Measurements from ENCODE around the gene ZNF407.

GRCh38 chr18:75113455-75113854, 515.8 kb downstream of the ZNF407 start:
- TF ChIP-seq ZFP30 (CRISPR knock-in tag; IDR thresholded peaks at IDR 0.05): no peak
- no peak for TF ChIP-seq PATZ1 (CRISPR knock-in tag; IDR thresholded peaks at IDR 0.05; ENCODE audit: borderline replicate concordance)
- TF ChIP-seq POU6F1 (CRISPR knock-in tag; IDR thresholded peaks at IDR 0.05; ENCODE audit: borderline replicate concordance, low read depth): no peak
- no peak for TF ChIP-seq PPARA (CRISPR knock-in tag; IDR thresholded peaks at IDR 0.05; ENCODE audit: borderline replicate concordance)
- no peak for TF ChIP-seq CREB5 (CRISPR knock-in tag; IDR thresholded peaks at IDR 0.05; ENCODE audit: low read depth)
- no peak for TF ChIP-seq GLIS3 (CRISPR knock-in tag; IDR thresholded peaks at IDR 0.05)
- TF ChIP-seq SNAI2 (CRISPR knock-in tag; IDR thresholded peaks at IDR 0.05): no peak
- no peak for TF ChIP-seq ZFP3 (CRISPR knock-in tag; IDR thresholded peaks at IDR 0.05)
- TF ChIP-seq CSDC2 (CRISPR knock-in tag; IDR thresholded peaks at IDR 0.05): no peak
- TF ChIP-seq TSHZ2 (CRISPR knock-in tag; IDR thresholded peaks at IDR 0.05): no peak
- no peak for TF ChIP-seq ARNTL (CRISPR knock-in tag; IDR thresholded peaks at IDR 0.05; ENCODE audit: borderline replicate concordance, low read depth)
- TF ChIP-seq RARB (CRISPR knock-in tag; IDR thresholded peaks at IDR 0.05): no peak
- no peak for TF ChIP-seq ZNF565 (CRISPR knock-in tag; conservative IDR thresholded peaks at IDR 0.05; ENCODE audit: low read depth)
- no peak for TF ChIP-seq BACH2 (CRISPR knock-in tag; IDR thresholded peaks at IDR 0.05; ENCODE audit: borderline replicate concordance)
